ENCODE measurements around the gene TRAPPC1.

DNA sequence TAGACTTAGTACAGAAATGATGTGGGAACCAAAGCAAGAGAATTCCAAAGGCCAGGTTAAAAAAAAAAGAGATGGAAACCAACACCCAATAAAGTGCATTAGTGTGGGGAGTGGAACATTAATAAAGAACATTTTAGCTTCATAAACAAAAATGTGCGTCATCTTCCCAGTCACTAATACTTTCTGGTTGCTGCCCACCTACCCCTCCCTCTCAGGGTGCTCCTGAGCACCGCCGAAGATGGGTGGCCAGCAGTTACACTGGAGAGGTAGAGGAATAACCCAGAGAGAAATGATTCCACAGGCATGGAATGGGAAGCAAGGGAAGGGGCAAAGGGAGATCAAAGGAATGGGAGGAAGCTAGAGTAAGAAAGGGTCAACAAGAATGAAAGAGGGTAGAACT, 49.1 kb downstream of the TRAPPC1 start:
- TF ChIP-seq FOS (IDR thresholded peaks at IDR 0.05; ENCODE audit: borderline replicate concordance, insufficient read depth, low read length) (no peak), POLR2A (IDR thresholded peaks at IDR 0.05; ENCODE audit: low read depth, low read length) (no peak), EZH2 (IDR thresholded peaks at IDR 0.05; ENCODE audit: borderline replicate concordance, low read depth, low read length, severe bottlenecking) (no peak)
- TF ChIP-seq, protein P1, sequence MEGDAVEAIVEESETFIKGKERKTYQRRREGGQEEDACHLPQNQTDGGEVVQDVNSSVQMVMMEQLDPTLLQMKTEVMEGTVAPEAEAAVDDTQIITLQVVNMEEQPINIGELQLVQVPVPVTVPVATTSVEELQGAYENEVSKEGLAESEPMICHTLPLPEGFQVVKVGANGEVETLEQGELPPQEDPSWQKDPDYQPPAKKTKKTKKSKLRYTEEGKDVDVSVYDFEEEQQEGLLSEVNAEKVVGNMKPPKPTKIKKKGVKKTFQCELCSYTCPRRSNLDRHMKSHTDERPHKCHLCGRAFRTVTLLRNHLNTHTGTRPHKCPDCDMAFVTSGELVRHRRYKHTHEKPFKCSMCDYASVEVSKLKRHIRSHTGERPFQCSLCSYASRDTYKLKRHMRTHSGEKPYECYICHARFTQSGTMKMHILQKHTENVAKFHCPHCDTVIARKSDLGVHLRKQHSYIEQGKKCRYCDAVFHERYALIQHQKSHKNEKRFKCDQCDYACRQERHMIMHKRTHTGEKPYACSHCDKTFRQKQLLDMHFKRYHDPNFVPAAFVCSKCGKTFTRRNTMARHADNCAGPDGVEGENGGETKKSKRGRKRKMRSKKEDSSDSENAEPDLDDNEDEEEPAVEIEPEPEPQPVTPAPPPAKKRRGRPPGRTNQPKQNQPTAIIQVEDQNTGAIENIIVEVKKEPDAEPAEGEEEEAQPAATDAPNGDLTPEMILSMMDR (IDR thresholded peaks at IDR 0.05; ENCODE audit: extremely low read depth in 1 of 2, insufficient read depth in 1 of 2, low read depth in 1 of 2, low read length in 2 of 2) = no peak

Measured in endothelial cell of umbilical vein (primary cell).